BJ (cell line): ENCODE data around the gene SIRPD. TPM values are rescaled to one million over a fixed set of nuclear protein-coding genes. Genes with fewer than 3 reads are reported as not detected.

Source experiments
- CTCF ChIA-PET: fragments of 350-600 bp; formaldehyde crosslinking; extraction: SDS; loops from one replicate; lab custom pipeline; 2021; ENCODE audit warnings: antibody characterized with exemption, inconsistent platforms; lab: Yijun Ruan, JAX
- POLR2A ChIA-PET: fragments of 300-600 bp; sonication (Branson Sonifier 250); formaldehyde crosslinking; extraction: SDS; loops from one replicate; lab custom pipeline; 2021; ENCODE audit warnings: antibody characterized with exemption; lab: Charles Lee
- DNase-seq: peaks from one replicate; pipeline ENCODE4 v3.0.0-alpha.2; 2011; ENCODE audit warnings: low read depth
- H3K27me3 ChIP-seq: 2 replicates; pipeline ENCODE4 v1.6.0; 2011; ENCODE audit warnings: low read length; ENCODE audit not compliant: control insufficient read depth, insufficient read depth
- H3K36me3 ChIP-seq: 2 replicates; pipeline ENCODE4 v1.5.1; 2011; ENCODE audit warnings: low read length; ENCODE audit not compliant: control insufficient read depth, insufficient read depth
- H3K4me3 ChIP-seq: 2 replicates; pipeline ENCODE4 v1.5.1; 2011; ENCODE audit warnings: low read depth, mild to moderate bottlenecking, control low read depth, low read length
- polyA plus RNA-seq: library from polyadenylated mRNA; depleted of rRNA; stranded (reverse); fragments of >200 nt; gene quantifications from 2 replicates; pipeline ENCODE4 v1.2.3, GENCODE V29; 2011
- TF ChIP-seq, protein P1 (sequence below): IDR thresholded peaks from 2 replicates; pipeline ENCODE4 v1.5.1; 2011; ENCODE audit warnings: low read depth, mild to moderate bottlenecking, control low read depth, inconsistent platforms, low read length, moderate library complexity; ENCODE audit not compliant: insufficient read depth

Gene SIRPD
- polyA plus RNA-seq, 1 experiment, result not detected

DNA sequence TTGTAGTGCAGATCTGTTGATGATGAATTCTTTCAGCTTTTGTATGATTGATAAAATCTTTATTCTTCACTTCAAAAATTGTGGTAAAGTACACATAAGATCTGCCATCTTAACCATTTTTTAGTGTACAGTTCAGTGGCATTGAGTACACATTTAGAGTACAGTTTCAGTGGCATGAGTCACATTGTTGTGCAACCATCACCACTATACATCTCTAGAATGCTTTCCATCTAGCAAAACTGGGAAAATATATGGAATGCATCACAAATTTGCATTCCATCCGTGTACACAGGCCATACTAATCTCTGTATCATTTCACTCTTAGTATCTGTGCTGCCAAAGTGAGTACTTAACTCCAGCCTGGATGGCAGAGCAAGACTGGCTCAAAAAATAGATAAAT lies 28.7 kb downstream of the SIRPD start:
- DNase-seq, result no peak
- POLR2A ChIA-PET, result no interaction called here
- CTCF ChIA-PET, result interaction anchor here (1.7 kb wide), 1 partner anchor 25 kb away, joined by 6 read pairs; no protein-coding TSS in a partner anchor

DNA sequence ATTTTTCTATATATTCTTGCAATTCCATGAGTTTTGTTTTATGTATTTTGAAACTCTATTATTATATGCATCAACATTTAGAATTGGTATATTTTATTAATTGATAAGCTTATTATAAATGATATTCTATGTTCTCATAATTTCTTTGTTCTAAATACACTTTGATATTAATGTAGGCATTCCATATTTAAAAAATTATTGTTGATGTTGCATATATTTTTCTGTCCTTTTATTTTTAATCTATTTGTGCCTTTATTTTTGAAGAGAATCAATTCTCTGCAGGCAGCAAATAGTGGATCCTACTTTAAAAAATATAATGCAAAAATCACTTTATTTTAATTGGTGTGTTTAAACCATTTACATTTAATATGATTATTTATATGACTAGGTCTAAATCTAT lies 29.6 kb downstream of the SIRPD start:
- Histone ChIP-seq H3K27me3 (peaks cover 2% of the 10 kb centered on the region; the same call in 1 of the 2 replicates), H3K4me3 (no peak overlapping the region), H3K36me3 (no peaks in the 10 kb centered on the region)
- POLR2A ChIA-PET, result no interaction called here
- CTCF ChIA-PET, result interaction anchor here (1.7 kb wide), 1 partner anchor 24 kb away, joined by 6 read pairs; no protein-coding TSS in a partner anchor
- no peak for DNase-seq
- TF ChIP-seq, protein P1, sequence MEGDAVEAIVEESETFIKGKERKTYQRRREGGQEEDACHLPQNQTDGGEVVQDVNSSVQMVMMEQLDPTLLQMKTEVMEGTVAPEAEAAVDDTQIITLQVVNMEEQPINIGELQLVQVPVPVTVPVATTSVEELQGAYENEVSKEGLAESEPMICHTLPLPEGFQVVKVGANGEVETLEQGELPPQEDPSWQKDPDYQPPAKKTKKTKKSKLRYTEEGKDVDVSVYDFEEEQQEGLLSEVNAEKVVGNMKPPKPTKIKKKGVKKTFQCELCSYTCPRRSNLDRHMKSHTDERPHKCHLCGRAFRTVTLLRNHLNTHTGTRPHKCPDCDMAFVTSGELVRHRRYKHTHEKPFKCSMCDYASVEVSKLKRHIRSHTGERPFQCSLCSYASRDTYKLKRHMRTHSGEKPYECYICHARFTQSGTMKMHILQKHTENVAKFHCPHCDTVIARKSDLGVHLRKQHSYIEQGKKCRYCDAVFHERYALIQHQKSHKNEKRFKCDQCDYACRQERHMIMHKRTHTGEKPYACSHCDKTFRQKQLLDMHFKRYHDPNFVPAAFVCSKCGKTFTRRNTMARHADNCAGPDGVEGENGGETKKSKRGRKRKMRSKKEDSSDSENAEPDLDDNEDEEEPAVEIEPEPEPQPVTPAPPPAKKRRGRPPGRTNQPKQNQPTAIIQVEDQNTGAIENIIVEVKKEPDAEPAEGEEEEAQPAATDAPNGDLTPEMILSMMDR, result no peak

More for the DNA sequence above, 28.7 kb downstream of the SIRPD start:
- H3K27me3 ChIP-seq, result peaks cover 6% of the 10 kb centered on the region; the same call in 1 of the 2 replicates
- H3K36me3 ChIP-seq, result no peaks in the 10 kb centered on the region
- no peak overlapping the region for H3K4me3 ChIP-seq
- TF ChIP-seq, protein P1, result no peak

DNA sequence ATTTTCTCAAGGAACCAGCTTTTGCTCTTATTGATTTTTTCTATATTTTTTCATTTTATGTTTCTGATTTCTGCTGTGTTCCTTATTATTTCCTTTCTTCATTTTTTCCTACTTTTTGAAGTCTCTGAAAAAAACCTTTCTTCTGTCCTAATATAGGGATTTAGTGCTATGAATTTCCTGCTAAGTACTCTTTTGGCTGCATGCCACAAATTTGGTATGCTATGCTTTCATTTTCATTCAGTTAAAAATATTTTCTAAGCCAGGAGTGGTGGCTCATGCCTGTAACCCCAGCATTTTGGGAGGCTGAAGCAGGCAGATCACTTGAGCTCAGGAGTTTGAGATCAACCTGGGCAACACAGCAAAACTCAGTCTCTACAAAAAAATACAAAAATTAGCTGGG lies 30.6 kb downstream of the SIRPD start:
- no peaks in the 10 kb centered on the region for H3K36me3 ChIP-seq
- ChIA-PET CTCF (interaction anchor here (0.8 kb wide), 1 partner anchor 10 kb away, joined by 3 read pairs; no protein-coding TSS in a partner anchor), POLR2A (no interaction called here)
- H3K27me3 ChIP-seq, result peaks cover 2% of the 10 kb centered on the region; the same call in 1 of the 2 replicates
- TF ChIP-seq, protein P1, result no peak
- no peak for DNase-seq
- H3K4me3 ChIP-seq, result no peak overlapping the region

DNA sequence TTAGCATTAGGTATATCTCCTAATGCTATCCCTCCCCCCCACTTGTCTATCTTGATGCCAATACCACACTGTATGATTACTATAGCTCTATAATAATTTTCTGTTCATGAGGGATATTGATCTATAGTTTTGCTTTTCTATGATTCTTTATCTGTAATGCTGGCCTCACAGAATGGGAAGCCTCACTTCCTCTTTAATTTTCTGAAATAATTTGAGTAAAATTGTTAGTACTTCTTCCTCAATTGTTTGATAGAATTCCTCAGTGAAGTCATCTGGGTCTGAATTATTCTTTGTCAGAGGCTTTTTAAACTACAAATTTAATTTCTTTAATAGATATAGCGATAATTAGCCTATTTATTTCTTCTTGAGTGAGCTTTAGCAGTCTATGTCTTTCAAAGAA lies 31.2 kb downstream of the SIRPD start:
- H3K27me3 ChIP-seq, result peaks cover 6% of the 10 kb centered on the region
- no peaks in the 10 kb centered on the region for H3K36me3 ChIP-seq
- CTCF ChIA-PET, result interaction anchor here (0.8 kb wide), 1 partner anchor 9 kb away, joined by 3 read pairs; no protein-coding TSS in a partner anchor
- POLR2A ChIA-PET, result no interaction called here
- TF ChIP-seq, protein P1, result no peak
- DNase-seq, result no peak
- no peak overlapping the region for H3K4me3 ChIP-seq

DNA sequence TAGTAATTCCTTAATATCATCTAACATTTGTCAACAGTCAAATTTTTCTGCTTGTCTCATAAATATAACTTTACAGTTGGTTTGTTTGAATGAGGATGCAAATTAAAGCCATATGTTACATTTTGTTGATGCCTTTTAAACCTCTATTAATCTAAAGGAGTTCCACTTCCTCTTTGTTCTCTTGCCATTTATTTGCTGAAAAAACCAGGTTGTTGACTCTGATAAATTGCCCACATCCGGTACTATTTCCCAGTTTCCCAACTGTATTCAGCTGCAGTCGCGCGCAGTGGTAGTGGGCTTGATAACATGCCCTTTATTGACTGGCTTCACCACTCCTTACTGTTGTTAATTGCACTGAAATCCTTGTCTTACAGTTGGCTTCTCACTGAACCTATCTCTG lies 33.5 kb downstream of the SIRPD start:
- CTCF ChIA-PET, result no interaction called here
- POLR2A ChIA-PET, result no interaction called here
- Histone ChIP-seq H3K27me3 (peaks cover 5% of the 10 kb centered on the region), H3K36me3 (no peaks in the 10 kb centered on the region), H3K4me3 (no peak overlapping the region)
- no peak for DNase-seq
- TF ChIP-seq, protein P1, result no peak
